Calu3 (cell line): ENCODE measurements around the gene RPA1. TPM values are rescaled to one million over a fixed set of nuclear protein-coding genes. Genes with fewer than 3 reads are reported as not detected.

ENCODE experiments used
- BruUV-seq: library from RNA; stranded (reverse); fragments of 400-500 nt; replicated peaks from 2 replicates; lab custom pipeline; 2021; lab: Mats Ljungman, UMichigan
- CTCF ChIA-PET: fragments of 300-600 bp; sonication (Branson Sonifier 250); formaldehyde crosslinking; loops from one replicate; lab custom pipeline; 2022; ENCODE audit warnings: antibody characterized with exemption; lab: Charles Lee
- DNase-seq: peaks from one replicate; pipeline ENCODE4 v3.0.0; 2022
- H3K27ac Mint-ChIP-seq: one replicate; pipeline ENCODE4 v1.8.0; 2022; ENCODE audit warnings: mixed read lengths; ENCODE audit not compliant: unreplicated experiment
- H3K27me3 Mint-ChIP-seq: one replicate; pipeline ENCODE4 v1.8.0; 2022; ENCODE audit warnings: mixed read lengths; ENCODE audit not compliant: unreplicated experiment
- H3K36me3 Mint-ChIP-seq: one replicate; pipeline ENCODE4 v1.8.0; 2022; ENCODE audit warnings: mild to moderate bottlenecking, moderate library complexity, mixed read lengths; ENCODE audit not compliant: insufficient read depth, unreplicated experiment
- H3K4me1 Mint-ChIP-seq: one replicate; pipeline ENCODE4 v1.8.0; 2022; ENCODE audit warnings: mild to moderate bottlenecking, low read depth, mixed read lengths; ENCODE audit not compliant: unreplicated experiment
- H3K4me3 Mint-ChIP-seq: one replicate; pipeline ENCODE4 v1.8.0; 2022; ENCODE audit warnings: mild to moderate bottlenecking, low read depth, moderate library complexity, mixed read lengths; ENCODE audit not compliant: unreplicated experiment
- H3K9me3 Mint-ChIP-seq: one replicate; pipeline ENCODE4 v1.8.0; 2022; ENCODE audit warnings: low read depth, mixed read lengths; ENCODE audit not compliant: unreplicated experiment
- CTCF ChIP-seq: fragments of 200-600 bp; IDR thresholded peaks from one replicate; pipeline ENCODE4 v1.8.0; 2022; ENCODE audit warnings: antibody characterized with exemption; ENCODE audit not compliant: unreplicated experiment
- intact Hi-C: fragments of 100-400 bp; cut with micrococcal nuclease; formaldehyde crosslinking; loops from one replicate; pipeline ENCODE4 v1.10.0; 2022; ENCODE audit not compliant: unreplicated experiment
- total RNA-seq: library from RNA; stranded (reverse); gene quantifications from 2 replicates; pipeline ENCODE4 v1.2.3, GENCODE V29; 2022

RPA1 gene
- total RNA-seq, 1 experiment from 2014 or later = 87.5 TPM

DNA sequence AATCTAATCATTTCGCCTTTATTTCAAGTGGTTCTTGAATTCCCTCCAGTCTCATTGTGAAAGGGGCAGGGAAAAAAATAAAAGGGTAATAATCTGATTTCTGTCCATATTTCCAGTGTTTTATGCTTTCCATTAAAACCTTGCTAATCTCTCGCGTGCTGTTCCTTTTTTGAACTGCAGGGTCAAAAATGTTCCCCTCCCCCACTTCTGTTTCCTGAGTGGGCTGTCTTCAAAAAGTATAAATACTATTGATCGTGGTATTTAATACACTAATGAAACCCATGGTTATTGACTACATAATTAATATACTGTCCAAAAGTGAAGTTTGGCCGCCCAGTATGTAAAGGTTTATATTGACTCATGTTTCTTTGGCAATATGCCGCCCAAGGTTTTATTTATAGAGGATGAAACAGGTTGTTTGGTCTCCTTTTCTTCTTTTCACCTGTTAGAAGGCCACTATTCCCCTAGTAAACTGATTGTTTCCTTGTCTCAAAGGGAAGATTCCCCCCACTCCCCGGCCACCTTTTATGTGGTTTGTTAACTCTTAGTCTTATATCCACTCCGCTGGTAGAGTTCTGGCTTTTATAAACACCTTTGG is 69.7 kb downstream of the RPA1 start:
- intact Hi-C loops = no loop called here
- Mint-ChIP-seq H3K4me3 (no peak overlapping the region), H3K36me3 (peaks cover 5% of the 10 kb centered on the region), H3K4me1 (peaks cover 8% of the 10 kb centered on the region), H3K27me3 (no peaks in the 10 kb centered on the region), H3K9me3 (no peaks in the 10 kb centered on the region), H3K27ac (no peak overlapping the region)
- DNase-seq = no peak
- CTCF ChIA-PET = no interaction called here
- no peak for TF ChIP-seq CTCF
- BruUV-seq = no TSS peak

- Mint-ChIP-seq H3K27ac (no peak overlapping the region), H3K4me3 (no peak overlapping the region), H3K4me1 (no peaks in the 10 kb centered on the region), H3K27me3 (peaks cover 37% of the 10 kb centered on the region), H3K36me3 (no peaks in the 10 kb centered on the region), H3K9me3 (no peaks in the 10 kb centered on the region)
- BruUV-seq = no TSS peak
- DNase-seq = no peak
- intact Hi-C loops = no loop called here
- no peak for TF ChIP-seq CTCF
- CTCF ChIA-PET = no interaction called here
Measured at GRCh38 chr17:1904273-1905182, 74.7 kb downstream of the RPA1 start.

- TF ChIP-seq CTCF = no peak
- intact Hi-C loops = no loop called here
- Mint-ChIP-seq H3K9me3 (no peaks in the 10 kb centered on the region), H3K36me3 (no peaks in the 10 kb centered on the region), H3K4me1 (no peaks in the 10 kb centered on the region), H3K27me3 (peaks cover 37% of the 10 kb centered on the region), H3K27ac (no peak overlapping the region), H3K4me3 (no peak overlapping the region)
- no TSS peak for BruUV-seq
- CTCF ChIA-PET = interaction anchor here (0.8 to 1.1 kb wide), 2 partner anchors 17 to 121 kb away, joined by 3 read pairs; no protein-coding TSS in a partner anchor
- DNase-seq = no peak
Measured at GRCh38 chr17:1905190-1905913, 75.5 kb downstream of the RPA1 start.

GRCh38 chr17:1906662-1907101 is 76.9 kb downstream of the RPA1 start:
- Mint-ChIP-seq H3K4me1 (no peaks in the 10 kb centered on the region), H3K36me3 (no peaks in the 10 kb centered on the region), H3K9me3 (no peaks in the 10 kb centered on the region), H3K4me3 (no peak overlapping the region), H3K27me3 (peaks cover 37% of the 10 kb centered on the region), H3K27ac (no peak overlapping the region)
- CTCF ChIA-PET = no interaction called here
- no peak for TF ChIP-seq CTCF
- BruUV-seq = no TSS peak
- no peak for DNase-seq
- intact Hi-C loops = no loop called here
